ENCODE data around the gene CYP26C1. TPM values are rescaled to one million over a fixed set of nuclear protein-coding genes. Genes with fewer than 3 reads are reported as not detected.
A peak's percentile ranks its signal among the peaks of the same experiment; 100 is the strongest.

The CYP26C1 gene, protein sequence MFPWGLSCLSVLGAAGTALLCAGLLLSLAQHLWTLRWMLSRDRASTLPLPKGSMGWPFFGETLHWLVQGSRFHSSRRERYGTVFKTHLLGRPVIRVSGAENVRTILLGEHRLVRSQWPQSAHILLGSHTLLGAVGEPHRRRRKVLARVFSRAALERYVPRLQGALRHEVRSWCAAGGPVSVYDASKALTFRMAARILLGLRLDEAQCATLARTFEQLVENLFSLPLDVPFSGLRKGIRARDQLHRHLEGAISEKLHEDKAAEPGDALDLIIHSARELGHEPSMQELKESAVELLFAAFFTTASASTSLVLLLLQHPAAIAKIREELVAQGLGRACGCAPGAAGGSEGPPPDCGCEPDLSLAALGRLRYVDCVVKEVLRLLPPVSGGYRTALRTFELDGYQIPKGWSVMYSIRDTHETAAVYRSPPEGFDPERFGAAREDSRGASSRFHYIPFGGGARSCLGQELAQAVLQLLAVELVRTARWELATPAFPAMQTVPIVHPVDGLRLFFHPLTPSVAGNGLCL
- 0.05 TPM for polyA plus RNA-seq (2013, experiment 1 of 2; ENCODE audit: insufficient read length)
- polyA plus RNA-seq (2013, experiment 2 of 2; ENCODE audit: insufficient read length), result 0.05 TPM

DNA sequence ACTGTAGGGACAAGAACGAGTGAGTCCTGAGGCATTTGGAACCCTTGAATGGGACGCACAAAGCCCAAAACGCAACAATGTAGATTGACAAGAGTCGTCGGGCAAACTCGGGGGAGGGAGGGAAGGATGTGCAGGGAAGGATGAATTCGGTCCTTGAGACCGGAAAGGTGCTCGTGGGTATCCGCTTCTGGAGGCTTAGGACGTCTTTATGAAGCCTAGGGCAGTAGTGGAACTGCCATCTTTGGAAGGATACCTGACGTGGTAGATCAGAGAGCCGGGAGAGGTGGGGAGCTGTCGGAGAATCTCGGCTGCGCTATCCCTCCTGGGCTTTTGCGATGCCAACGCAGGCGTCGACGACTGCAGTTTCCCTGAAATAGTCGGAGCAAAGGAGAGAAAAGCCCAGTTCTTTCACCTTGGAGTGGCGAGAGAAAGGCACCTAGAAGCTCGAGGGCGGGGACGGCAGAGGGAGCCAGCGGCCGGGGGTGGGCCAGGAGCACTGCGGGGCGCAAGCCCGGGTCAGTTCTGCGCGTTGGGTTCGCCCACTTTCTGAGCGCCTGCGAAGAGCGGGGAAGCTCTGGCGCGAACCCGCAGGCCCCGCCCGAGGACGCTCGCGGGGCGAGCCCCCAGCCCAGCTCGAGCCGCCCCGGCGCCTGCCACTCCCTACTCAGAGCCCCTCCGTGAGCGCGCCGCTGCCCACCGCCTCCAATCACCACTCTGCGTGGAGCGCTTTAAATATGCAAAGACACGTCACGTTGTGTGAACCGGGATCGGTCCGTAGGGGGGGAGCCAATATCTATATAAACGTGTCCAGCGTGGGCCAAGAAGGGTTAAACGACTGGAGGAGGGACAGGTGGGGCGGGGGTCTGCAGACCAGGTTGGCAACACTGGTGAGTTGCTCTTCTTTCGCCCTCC lies at the start of gene CYP26C1:
CYP26C1 (plus strand) TSS at position 824 of the 912 bp plus-strand sequence. CDS start 466 bp downstream, outside the sequence.
- DNase-seq, result no peak

DNA sequence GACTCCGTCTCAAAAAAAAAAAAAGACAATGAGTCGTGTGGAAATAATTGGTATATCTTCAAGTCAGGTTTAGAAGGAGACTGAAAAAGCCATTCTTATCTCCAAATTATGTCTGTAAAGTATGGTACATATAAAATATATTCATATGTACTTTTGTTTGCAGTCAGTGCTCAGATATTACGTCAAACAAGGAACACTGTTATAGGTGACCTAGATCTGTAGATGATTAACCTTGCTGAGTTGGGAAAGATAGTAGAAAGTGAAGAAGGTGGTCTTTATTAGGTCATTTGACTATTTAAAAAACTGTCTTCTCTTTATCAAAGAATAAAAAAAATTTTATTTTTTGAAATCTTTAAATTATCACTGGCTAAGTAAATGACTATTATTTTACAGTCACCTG lies 44.9 kb upstream of the CYP26C1 start:
- DNase-seq, result no peak

DNA sequence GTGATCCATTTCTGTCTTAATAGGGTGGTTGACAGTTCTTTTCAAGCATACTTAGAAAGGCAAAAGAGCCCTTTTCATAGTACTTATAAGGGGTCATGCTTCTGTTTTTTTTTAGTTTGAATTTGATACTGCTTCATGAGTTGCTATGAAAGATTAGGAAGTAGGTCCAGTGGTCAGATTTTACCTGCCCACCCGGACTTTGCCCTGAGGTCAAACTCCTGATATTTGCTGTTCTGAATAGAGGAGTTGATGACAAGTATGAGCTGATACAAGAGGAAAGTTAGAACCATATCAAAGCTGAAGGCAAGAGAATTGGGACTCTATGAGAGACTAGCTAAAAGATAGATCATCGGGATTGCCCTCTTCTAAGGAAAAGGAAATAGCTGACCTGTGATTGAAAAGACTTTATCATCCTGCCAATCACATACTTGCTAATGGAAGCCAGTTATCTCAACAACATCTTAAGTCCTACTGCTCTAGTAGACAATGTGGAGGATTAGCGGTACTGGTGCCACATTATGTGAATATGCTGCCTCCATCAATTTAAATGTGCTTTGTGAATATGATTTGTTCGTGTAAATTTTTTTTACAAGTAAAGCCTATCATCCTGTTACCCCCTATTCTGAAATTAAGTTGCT lies 37.5 kb upstream of the CYP26C1 start:
- DNase-seq, result no peak

DNA sequence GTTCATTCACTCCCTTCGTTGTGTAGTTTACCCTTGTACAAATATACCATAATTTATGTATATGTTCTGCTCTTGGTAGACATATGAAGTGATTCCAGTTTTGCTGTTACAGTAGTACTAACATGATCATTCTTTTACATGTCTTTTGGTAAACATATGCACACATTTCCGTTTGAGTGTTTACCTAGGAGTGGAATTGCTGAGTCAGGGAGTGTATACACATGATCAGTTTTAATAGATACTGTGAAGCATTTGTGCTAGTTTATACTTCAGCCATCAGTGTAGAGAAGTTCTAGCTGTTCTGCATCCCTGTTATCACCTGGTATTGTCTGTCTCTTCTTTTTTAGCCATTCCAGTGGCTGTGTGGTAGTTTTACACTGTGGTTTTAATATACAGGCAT lies 34.5 kb upstream of the CYP26C1 start:
- DNase-seq, result no peak

DNA sequence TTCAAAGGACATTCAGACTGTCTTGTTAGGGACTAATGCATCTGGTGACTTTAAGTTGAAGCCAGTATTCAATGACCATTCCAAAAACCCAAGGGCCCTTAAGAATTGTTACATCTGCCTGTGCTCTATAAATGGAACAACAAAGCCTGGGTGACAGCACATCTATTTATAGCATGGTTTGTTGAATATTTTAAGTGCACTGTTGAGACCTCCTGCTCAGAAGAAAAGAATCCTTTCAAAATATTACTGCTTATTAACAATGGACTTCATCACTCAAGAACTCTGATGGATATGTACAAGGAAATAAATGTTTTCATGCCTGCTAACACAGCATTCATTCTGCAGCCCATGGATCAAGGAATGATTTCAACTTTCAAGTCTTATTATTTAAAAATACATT lies 33.1 kb upstream of the CYP26C1 start:
- DNase-seq, result no peak

DNA sequence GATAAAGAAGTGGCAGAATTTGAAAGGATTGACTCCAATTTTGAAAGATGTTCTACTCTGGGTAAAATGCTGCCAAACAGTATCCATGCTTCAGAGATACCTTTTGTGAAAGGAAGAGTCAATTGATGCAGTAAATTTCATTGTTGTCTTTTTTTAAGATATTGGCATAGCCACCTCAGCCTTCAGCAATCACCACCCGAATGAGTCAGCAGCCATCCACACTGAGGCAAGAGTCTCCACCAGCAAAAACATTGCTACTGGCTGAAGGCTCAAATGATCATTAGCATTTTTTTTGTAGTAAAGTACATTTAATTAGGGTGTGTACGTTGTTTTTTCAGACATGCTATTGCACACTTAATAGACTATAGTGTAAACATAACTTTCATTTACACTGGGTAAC lies 31.7 kb upstream of the CYP26C1 start:
- DNase-seq, result peak; percentile 78

DNA sequence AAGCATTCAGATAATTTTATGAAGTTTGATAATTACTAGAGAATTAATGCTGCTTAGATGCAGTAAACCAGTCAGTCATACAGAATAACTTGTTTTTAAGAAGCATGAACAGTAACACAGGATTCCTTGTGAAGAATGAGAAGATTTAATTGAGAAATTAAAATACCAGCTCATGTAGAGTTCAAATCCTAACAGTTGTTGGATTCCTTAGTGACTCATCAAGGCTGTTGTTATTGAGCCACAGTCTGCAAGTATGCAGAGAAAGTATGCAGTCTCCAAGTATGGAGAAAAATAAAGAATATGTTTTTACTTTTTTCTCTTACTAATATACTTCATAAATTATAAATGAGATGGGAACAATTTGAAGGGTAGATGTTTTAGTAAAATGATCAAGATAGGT lies 30.2 kb upstream of the CYP26C1 start:
- peak; percentile 89 for DNase-seq

DNA sequence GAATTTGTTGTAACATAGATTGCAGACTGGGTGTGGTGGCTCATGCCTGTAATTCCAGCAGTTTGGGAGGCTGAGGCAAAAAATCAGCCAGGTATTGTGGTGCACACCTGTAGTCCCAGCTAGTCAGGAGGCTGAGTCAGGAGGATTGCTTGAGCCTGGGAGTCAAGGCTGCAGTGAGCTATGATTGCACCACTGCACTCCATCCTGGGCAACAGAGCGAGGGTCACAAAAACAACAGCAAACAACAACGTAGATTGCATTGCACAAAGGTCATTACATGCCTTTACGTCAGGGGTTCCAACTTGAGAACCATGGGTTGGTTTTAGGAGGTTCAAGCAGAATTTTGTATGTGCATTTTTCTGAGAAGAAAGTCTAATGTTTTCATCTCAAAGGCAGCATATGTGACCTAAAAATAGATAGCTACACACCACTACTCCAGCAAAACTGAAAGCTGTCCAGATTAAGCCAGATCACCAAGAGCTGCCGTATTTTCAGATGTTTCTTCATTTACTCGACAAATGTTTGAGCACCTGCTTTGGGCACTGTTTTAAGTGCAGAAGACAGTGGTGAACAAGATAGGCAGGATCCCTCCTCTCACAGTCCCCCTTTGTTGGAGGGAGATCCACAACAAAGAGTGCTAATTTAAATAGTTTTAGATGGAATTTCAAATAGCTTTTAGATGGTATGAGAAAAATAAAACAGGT lies 28.3 kb upstream of the CYP26C1 start:
- no peak for DNase-seq

DNA sequence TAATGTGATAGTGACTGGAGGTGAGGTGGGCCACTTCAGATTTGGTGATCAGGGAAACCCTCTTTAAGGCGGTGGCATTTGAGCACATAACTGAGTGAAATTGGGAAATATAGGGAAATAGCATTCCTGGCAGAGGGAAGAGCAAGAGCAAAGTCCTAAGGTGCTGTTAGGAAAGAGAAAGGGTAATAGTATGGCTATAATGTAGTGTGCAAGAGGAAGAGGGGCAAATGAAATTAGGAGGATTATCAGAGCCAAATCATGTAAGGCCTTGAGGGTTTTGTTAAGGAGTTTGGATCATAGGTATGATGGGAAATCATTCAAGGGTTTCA lies 27.8 kb upstream of the CYP26C1 start:
- no peak for DNase-seq

DNA sequence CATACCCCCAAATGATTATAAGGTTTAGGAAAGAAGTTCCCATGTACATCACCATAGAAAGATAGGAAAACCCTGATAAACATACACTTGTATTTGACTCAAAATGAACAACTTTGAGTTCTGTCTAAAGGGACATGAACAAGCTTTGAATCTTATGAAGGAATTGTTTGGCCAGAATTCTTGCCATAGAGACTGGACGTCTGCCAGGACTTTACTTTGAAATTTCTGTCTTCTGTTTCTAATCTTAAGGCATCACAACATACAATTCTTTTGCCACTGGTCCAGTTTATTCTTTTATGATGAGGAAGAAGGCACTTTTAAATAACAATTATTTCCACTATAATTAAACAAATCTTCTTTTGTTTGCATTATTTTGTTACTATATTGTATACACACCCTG lies 26.2 kb upstream of the CYP26C1 start:
- DNase-seq, result peak; percentile 27

DNA sequence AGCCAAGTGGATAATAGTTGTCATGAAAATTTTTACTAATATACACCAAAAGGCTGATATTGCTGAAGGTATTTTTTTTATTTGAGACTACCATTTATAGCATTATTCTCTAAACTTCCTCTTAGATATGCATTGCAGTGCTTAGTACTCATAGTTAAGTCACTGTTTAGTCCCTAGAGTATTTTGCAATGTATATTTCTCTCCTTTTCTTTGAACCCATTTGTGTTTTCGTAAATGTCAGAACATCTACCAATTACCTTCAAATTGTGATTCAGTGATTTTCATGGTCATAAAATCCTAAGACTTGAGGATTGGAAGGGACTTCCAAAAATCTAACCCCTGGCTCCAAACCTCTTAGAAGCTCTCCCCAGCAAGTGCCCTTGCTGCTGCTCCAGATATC lies 21.5 kb upstream of the CYP26C1 start:
- DNase-seq, result peak; percentile 32

DNA sequence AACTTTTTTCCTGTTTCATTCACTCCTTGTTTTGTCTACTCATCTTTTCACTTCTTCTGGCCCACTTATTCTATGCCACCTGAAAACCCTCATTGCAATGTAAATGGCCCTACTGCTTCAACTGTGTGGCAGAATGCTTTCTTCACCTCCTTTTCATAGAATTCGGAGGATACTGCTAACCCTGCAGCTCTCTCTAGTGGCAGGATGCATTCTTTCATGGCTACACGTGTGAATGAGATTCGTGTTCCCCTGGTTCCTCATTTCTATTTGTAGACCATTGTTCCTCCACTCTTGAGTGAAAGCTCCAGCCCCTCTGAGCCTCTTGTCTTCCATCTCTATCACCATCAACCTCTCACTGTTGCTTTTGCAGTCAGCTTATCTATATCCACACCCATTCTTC lies 20.9 kb upstream of the CYP26C1 start:
- DNase-seq, result peak; percentile 63

DNA sequence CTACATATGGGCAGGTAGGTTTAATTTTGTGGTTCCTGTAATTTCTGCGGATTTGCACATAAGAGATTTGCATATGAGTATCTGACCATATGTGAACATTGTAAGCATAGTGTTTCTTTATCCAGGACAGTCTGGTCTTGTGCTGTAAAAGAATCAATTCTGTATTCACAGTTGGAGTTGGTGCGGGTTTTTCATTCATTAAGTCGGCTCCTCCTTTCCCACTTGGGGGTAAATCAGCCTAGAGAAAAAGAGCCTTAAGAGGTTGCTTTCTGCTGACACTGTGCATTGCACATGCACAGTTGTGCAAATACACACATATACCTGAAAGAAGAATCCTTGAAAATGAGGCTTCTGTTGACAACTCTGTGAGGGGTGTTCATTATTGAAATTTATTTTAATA lies 6.1 kb upstream of the CYP26C1 start:
- DNase-seq, result no peak

DNA sequence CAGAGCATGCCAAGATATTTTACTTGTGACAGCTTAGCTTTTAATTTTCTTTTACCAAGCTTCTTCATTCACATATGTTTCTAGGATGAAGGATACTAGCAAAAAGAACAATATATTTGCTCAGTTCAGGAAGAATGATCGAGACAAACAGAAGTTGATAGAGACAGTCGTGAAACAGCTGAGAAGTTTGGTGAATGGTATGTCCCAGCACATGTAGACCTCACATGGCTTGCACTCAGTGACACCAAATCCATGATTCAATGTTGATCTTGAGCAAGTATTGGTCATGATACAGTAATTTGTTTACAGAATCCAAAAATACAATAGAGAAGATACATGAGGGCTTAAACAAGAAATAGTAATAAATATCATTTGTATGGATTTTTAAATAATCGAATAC lies 2.5 kb upstream of the CYP26C1 start:
- no peak for DNase-seq

DNA sequence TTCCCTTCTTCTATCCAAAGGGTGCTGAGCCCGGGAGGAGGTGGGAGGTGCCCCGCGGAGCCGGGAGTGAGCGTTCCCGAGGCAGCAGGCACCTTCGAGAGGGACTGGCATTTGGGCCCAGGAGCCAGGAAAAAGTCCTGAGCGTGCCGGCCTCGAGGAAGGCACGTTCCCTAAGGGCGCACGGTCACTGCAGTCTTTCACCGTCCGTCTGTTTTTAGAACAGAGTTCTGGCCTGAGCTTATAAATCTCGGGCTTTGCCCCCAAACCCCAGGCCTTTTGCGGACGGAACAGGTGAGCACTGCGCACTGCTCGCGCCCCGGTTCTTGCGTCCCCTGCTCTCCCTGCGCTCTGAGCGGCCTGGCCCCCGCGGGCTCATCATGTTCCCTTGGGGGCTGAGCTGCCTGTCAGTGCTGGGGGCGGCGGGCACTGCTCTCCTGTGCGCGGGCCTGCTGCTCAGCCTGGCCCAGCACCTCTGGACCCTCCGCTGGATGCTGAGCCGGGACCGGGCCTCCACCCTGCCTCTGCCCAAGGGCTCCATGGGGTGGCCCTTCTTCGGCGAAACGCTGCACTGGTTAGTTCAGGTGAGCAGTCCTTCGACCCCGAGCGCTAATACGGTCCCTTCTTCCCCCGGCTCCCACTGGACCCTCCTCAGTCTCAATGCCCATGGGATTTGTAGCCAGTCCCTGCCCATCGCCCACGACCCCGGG lies 442 bp downstream of the CYP26C1 start:
- DNase-seq, result no peak

DNA sequence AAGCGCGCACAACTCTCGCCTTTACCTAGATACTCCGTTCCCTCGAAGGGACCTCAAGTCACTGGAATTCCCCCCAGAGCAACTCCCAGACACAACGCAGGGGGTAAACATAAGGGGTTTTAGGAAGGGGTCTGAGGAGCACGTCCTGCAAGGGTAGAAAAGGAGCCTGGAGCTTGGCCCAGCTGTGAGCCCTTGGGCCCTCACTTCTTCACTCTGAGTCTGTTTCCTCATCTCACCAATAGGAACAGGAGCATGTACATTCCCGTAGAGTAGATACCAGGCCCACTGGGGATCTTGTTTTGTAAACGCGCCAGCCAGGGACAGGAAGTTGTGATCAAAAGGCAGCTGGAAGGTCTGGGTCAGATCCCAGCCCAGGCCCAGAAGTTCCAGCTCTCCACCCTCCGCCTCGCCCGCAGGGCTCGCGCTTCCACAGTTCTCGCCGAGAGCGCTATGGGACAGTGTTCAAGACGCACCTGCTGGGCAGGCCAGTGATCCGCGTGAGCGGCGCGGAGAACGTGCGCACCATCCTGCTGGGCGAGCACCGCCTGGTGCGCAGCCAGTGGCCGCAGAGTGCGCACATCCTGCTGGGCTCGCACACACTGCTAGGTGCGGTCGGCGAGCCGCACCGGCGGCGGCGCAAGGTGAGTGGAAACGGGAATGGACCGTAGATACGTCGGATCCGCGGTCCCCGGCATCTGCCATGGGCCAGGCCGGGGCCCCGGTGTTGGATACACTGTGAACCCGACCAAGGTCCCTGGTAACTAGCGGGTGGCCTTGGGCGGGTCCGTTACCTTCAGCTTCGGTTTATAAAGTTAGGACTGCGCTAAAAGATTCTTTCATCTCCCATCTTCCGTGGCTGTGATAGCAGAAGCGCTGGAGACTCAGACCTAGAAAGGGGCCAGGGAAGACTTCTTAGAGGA lies 1.3 kb downstream of the CYP26C1 start:
- DNase-seq, result no peak

DNA sequence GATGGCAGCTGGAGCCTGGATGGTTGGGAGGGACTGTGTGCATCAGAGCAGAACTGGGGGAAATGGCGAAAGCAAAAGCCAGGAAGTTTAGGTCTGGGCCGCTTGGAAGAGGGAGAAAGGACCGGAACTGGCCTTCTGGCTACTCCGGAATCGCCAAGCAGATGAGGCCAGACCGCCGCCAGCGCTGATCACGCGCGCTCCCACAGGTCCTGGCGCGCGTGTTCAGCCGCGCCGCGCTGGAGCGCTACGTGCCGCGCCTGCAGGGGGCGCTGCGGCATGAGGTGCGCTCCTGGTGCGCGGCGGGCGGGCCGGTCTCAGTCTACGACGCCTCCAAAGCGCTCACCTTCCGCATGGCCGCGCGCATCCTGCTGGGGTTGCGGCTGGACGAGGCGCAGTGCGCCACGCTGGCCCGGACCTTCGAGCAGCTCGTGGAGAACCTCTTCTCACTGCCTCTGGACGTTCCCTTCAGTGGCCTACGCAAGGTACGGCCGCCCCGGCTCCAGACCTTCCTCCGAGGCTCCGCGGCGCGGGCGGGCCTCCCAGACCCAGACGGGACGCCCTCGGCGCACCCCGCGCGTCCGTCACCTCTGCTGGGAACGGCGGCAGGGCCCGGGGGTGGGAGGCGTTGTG lies 2.0 kb downstream of the CYP26C1 start:
- DNase-seq, result peak; percentile 38

DNA sequence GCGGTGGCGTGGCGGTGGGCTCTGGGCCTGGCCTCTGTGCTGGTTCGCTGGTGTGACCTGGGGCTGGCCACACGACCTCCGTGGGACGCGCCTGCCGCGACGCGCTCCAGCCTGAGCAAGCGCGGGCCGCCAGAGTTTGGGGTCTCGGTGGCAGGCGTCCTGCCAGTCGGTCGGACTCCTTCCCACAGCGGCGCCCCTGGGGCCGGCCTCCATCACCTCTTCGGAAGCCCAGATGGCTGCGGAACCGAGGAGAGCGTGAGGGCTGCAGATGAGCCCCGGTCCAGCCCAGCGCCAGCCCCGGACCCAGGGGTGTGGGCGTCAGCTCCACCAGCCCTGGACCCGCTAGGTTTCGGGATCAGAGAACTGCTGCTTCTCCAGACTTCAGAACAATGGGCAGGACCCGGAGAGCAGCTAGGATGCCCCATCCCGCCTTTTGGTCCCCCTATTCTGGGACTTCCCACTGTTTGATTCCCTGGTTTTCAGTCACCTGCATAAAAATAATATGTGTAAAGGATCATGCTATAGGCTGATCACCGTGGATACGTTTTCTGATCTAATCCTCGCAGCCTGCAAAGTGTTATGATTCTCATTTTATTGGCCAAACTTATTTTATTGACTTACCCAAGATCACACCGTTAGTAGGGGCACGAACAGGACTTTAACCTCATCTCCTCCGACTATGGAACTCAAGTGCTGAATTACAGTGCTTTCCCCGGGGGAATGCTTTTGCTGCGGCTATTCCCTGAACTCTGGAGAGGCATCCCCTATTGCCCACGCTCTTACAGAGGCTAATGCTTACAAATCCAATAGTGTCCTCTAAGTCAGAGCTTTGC lies 2.8 kb downstream of the CYP26C1 start:
- no peak for DNase-seq

Data from fibroblast of skin of back (primary cell).